ENCODE measurements around the gene MTFP1. TPM values are rescaled to one million over a fixed set of nuclear protein-coding genes. Genes with fewer than 3 reads are reported as not detected.

The MTFP1 gene
- total and polyA plus RNA-seq, 9 of the 15 experiments (the other 6 are each of a cell fraction or from before 2014, with no cell fraction given): 10.7 to 52.0 (median 30.1) TPM

- no peak for TF ChIP-seq TSC22D4 (tag; IDR thresholded peaks at IDR 0.05)
- TF ChIP-seq ZNF311 (CRISPR knock-in tag; IDR thresholded peaks at IDR 0.05): no peak
- TF ChIP-seq ARID3A (IDR thresholded peaks at IDR 0.05; ENCODE audit: borderline replicate concordance, low read depth, low read length): no peak
- no peak for TF ChIP-seq CXXC5 (CRISPR knock-in tag; IDR thresholded peaks at IDR 0.05)
- no peak for TF ChIP-seq MLLT1 (IDR thresholded peaks at IDR 0.05)
- no peak for TF ChIP-seq ZNF165 (CRISPR knock-in tag; IDR thresholded peaks at IDR 0.05; ENCODE audit: borderline replicate concordance)
- TF ChIP-seq CTCF (IDR thresholded peaks at IDR 0.05 in 2 of 3, conservative IDR thresholded peaks at IDR 0.05 in 1 of 3; ENCODE audit: insufficient read depth in 2 of 3, low read depth in 1 of 3, low read length in 3 of 3): peak; percentile 56 to 66 (median 65)
- no peak for TF ChIP-seq SMARCA4 (IDR thresholded peaks at IDR 0.05)
- no peak for TF ChIP-seq ZNF785 (CRISPR knock-in tag; IDR thresholded peaks at IDR 0.05)
- no peak for TF ChIP-seq CEBPZ (IDR thresholded peaks at IDR 0.05; ENCODE audit: borderline replicate concordance, low read depth, low read length)
- TF ChIP-seq RBBP5 (IDR thresholded peaks at IDR 0.05; ENCODE audit: borderline replicate concordance, insufficient read depth, low read length, poor library complexity, severe bottlenecking): no peak
- TF ChIP-seq ELF4 (CRISPR knock-in tag; IDR thresholded peaks at IDR 0.05): no peak
- no peak for TF ChIP-seq HMBOX1 (IDR thresholded peaks at IDR 0.05)
- no peak for TF ChIP-seq ETV5 (CRISPR knock-in tag; IDR thresholded peaks at IDR 0.05; ENCODE audit: low read depth)
- TF ChIP-seq IRF1 (CRISPR knock-in tag; IDR thresholded peaks at IDR 0.05; ENCODE audit: borderline replicate concordance): no peak
Observed at GRCh38 chr22:30426388-30427353, 1.1 kb downstream of the MTFP1 start (continued).
